Measurements from ENCODE around the gene MXI1.
"Not testable (repeated sequence)": the region's sequence is repeated elsewhere in the genome, so short reads cannot be mapped to it uniquely, and the experiment has no call there.

The MXI1 gene

GRCh38 chr10:110317866-110318850, 110.8 kb downstream of the MXI1 start:
- no peak for DNase-seq (ENCODE audit: low spot score)

GRCh38 chr10:110321869-110322620, 114.6 kb downstream of the MXI1 start:
- no peak for DNase-seq (ENCODE audit: low spot score)

GRCh38 chr10:110323503-110323902, 116.1 kb downstream of the MXI1 start:
- peak; percentile 49 for DNase-seq (ENCODE audit: low spot score)

DNA sequence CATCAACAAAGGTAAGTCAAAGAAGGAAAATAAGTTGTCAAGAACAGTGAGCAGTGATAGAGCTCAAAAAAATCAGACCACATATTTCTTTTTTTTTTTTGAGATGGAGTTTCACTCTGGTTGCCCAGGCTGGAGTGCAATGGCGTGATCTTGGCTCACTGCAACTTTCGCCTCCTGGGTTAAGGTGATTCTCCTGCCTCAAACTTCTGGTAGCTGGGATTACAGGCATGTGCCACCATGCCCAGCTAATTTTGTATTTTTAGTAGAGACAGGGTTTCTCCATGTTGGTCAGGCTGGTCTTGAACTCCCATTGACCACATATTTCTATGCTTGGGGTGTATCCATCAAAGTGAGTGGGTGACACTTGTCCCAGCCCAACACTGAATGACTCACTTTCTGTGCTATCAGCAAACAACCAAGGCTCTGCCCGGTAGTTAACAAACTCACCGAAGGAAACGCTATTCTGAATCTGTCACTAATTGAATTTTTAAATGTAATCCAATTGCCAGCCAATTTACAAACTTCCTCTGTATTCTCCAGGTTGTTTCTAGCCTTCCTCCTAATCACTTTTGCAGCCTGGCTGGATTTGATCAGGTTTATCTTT, 116.9 kb downstream of the MXI1 start:
- DNase-seq (ENCODE audit: low spot score) = no peak

DNA sequence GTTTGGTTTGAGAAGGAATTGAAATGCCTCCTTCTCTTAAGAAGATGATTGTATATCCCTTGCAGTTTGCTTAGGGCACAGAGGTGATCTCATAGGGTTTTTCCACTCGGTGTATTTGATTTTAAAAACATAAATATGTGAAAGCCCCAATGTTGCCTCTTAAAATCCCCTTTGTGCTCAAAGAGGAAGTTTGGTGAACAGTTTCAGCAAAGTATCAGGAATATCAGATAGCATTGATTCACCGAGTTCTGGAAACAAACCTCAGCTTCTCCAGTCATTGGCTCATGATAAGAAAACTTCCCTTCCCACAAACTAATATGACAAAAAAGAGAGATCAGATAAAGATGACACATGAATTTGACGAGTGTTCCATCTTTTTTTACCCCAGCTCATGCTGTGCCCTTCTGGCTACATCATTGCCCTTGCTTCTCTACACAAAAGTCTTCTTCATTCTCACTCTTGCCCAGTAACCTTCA, 117.4 kb downstream of the MXI1 start:
- DNase-seq (ENCODE audit: low spot score) = no peak

DNA sequence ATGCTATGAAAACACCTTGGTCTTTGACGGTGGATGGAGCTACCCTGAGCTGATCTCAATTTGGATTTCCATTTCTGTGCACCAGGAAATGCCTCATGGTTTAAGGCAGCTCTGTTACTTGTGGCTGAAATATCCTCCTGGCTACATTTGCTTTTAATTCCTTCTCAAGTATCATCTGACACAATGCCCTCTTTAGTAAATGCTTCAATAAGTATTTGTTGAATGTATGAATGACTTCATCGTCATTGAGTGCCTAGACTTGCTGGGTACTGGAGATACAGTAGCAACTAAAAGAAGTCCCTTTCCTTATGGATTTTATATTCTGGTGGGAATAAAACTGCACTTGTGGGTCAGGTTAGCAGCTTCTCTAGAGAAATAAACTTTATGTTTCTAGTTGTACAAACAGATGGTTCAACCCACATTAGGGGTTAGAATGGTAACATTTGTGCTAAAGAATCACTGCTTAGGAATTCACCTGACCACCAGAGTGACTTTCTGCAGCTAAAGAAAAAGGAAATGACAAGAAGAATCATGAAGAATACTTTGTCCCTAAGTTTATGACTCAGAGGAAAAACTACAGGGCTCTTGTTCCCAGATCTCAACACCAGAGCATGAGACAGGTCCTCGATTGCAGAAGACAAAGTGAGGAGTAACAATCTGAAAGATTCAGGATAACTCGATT, 119.1 kb downstream of the MXI1 start:
- peak; percentile 90 for DNase-seq (ENCODE audit: low spot score)

DNA sequence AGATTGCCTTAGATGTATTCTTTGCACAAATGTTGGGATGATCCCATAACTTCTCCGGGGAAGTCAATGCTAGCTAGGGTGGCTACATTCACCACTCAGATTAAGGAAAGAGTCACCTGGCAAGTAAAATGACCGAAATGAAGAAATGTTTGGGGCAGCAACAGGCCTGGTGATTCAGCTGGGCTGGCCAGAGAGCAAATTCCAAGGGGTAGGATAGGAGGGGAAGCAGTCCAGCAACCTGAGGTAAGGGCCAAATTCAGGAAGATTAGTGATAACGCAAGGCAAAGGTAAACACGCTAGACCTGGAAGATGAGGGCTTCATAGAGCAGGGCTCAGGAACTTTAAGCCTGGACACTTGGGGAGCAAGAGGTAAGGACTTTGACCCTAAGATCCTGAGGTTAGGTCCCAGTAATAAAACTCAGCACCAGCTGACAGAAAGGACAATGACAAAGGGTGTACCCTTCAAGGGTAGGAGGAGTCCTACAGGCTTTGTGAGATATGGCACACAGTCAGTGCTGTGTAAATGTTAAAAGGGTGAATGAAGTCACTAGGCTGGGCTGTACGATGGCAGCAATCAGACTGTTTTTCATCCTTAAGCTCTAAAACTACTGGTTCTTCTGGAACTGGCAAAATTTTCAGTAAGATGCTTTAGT, 120.0 kb downstream of the MXI1 start:
- DNase-seq (ENCODE audit: low spot score) = no peak

DNA sequence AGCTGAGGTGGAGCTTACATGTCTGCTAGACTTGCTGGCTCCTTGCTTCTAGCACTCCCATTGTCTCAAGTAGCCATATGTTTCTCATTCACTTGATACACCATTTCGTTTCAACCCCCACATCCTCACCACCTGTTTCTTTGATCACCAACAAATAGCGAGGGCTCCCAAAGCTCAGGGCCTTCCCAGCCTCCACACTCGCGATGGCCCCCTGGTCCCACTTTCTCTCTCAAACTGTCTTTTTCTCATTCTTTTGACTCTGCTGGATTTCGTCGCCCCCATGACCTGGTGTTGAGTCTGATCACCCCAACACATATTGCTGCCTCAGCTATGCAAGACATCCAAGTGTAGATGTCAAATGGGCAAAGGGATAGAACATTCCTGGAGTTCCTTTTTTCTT, 123.3 kb downstream of the MXI1 start:
- no peak for DNase-seq (ENCODE audit: low spot score)

DNA sequence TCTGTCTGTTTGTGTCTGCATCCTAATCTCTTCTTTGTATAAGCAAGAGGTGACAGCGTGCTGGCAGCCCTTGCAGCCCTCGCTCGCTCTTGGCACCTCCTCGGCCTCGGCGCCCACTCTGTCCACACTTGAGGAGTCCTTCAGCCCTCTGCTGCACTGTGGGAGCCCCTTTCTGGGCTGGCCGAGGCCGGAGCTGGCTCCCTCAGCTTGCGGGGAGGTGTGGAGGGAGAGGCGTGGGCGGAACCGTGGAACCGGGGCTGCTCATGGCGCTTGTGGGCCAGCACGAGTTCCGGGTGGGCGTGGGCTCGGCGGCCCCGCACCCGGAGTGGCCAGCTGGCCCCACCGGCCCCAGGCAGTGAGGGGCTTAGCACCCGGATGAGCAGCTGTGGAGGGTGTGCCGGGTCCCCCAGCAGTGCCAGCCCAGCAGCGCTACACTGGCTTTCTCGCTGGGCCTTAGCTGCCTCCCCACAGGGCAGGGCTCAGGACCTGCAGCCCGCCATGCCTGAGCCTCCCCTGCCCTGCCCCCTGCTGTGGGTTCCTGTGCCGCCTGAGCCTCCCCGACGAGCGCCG, 123.9 kb downstream of the MXI1 start:
- not testable (repeated sequence) for DNase-seq (ENCODE audit: low spot score)

GRCh38 chr10:110334061-110334656, 126.8 kb downstream of the MXI1 start:
- no peak for DNase-seq (ENCODE audit: low spot score)

DNA sequence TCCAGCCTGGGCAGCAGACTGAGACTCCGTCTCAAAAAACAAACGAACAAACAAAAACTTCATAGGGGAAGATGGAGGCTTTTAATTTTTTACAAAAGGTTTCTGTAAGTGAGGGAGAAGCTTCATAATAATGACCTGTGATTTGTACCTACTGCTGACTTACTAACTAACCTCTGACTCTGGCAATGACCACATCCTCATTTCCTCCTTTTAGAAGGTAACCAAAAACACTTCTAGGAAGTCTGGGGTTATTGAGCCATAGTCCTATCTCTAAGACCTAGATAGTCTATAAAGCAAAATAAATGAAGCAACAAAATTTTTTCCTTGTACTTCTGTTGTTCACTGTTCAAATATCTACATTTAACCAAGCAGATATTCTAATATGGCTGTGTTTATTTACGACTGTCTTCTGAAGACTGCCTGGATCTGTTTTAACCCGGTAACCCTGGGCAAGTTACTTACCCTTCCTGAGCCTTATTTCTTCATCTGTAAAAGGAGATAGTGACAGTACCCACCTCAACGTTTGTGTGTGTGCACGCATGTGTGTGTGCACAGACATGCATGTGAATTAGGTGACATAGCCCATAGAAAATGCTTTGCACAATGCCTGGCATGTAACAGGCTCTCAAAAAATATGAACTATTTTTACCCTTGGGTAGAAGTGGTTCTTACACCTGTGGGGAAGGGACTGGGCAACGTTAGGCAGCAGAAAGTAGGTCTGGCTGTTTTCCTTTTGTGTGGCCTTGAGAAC, 128.1 kb downstream of the MXI1 start:
- no peak for DNase-seq (ENCODE audit: low spot score)

DNA sequence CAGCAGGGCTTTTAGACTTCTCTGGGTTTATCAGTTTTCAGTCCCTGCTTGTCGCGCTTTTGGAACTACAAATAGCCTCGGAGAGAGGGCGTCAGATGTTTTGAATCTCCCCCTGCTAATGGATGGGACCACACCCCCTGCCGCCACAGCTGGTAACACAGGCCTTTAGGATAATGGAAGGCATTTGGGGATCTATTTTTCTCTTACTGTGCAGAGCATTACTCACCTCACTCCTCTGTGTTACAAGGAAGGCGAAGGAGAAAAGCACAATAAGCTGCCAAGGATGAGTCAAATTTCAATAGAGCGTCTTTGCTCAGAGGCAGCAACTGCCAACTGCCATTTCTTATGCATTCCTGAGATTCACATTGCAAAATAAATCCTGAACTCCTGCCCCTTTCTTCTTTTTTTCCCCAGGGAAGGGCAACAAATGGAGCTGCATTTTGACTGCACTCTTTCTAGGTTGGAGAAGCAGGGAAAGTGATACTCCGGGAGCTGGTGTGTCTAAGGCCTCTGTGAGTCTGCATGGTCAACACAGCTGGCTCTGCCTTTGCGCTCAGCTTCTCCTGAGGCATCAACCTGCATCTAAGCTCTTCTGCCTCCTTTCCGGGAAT, 128.8 kb downstream of the MXI1 start:
- DNase-seq (ENCODE audit: low spot score) = peak; percentile 83
